Measurements from ENCODE around the gene ZNF181.

Gene ZNF181

GRCh38 chr19:34759218-34759917, 25.3 kb downstream of the ZNF181 start:
- no peak for DNase-seq

- DNase-seq, result no peak
Observed at GRCh38 chr19:34766386-34766785, 32.3 kb downstream of the ZNF181 start.

GRCh38 chr19:34767951-34768350, 33.9 kb downstream of the ZNF181 start:
- no peak for DNase-seq

GRCh38 chr19:34772697-34773554, 38.9 kb downstream of the ZNF181 start, which contains the start of gene ZNF599:
Gene ZNF599, minus strand, starts transcription at chr19:34773215. Its CDS starts 374 bp downstream, at chr19:34772841.
- peak; percentile 90 for DNase-seq

GRCh38 chr19:34773555-34773864, 39.5 kb downstream of the ZNF181 start:
- no peak for DNase-seq

GRCh38 chr19:34774857-34775256, 40.8 kb downstream of the ZNF181 start:
- no peak for DNase-seq

- DNase-seq, result no peak
Observed at GRCh38 chr19:34778342-34778741, 44.3 kb downstream of the ZNF181 start.

- no peak for DNase-seq
Observed at GRCh38 chr19:34779652-34780051, 45.6 kb downstream of the ZNF181 start.

GRCh38 chr19:34786236-34786635, 52.2 kb downstream of the ZNF181 start:
- no peak for DNase-seq

- no peak for DNase-seq
Observed at GRCh38 chr19:34787059-34787824, 53.2 kb downstream of the ZNF181 start.

- no peak for DNase-seq
Observed at GRCh38 chr19:34788074-34788473, 54.0 kb downstream of the ZNF181 start.

GRCh38 chr19:34793565-34793964, 59.5 kb downstream of the ZNF181 start:
- no peak for DNase-seq

GRCh38 chr19:34794066-34794960, 60.3 kb downstream of the ZNF181 start:
- no peak for DNase-seq

Data from RPMI8226 (cell line).